HG03175 (cell line): ENCODE data around the gene BICD1.
A peak's percentile ranks its signal among the peaks of the same experiment; 100 is the strongest.

ENCODE experiments used
- ATAC-seq: cut with Tn5 transposase; IDR thresholded peaks from one replicate; pipeline ENCODE4 v1.9.1; 2021; ENCODE audit warnings: mild to moderate bottlenecking, moderate library complexity; ENCODE audit not compliant: unreplicated experiment

Gene BICD1

GRCh38 chr12:32233568-32233967 is 126.9 kb downstream of the BICD1 start:
- no peak for ATAC-seq

GRCh38 chr12:32235251-32235650 is 128.6 kb downstream of the BICD1 start:
- no peak for ATAC-seq

GRCh38 chr12:32240162-32240561 is 133.5 kb downstream of the BICD1 start:
- ATAC-seq, result no peak

GRCh38 chr12:32240831-32241230 is 134.2 kb downstream of the BICD1 start:
- no peak for ATAC-seq

GRCh38 chr12:32242641-32243040 is 136.0 kb downstream of the BICD1 start:
- ATAC-seq, result no peak

- ATAC-seq, result no peak
Observed at GRCh38 chr12:32248441-32249140, 141.9 kb downstream of the BICD1 start.

GRCh38 chr12:32249777-32250176 is 143.1 kb downstream of the BICD1 start:
- ATAC-seq, result no peak

GRCh38 chr12:32252199-32253073 is 145.8 kb downstream of the BICD1 start:
- ATAC-seq, result no peak

- no peak for ATAC-seq
Observed at GRCh38 chr12:32253154-32253790, 146.6 kb downstream of the BICD1 start.

GRCh38 chr12:32254260-32254956 is 147.8 kb downstream of the BICD1 start:
- no peak for ATAC-seq

- no peak for ATAC-seq
Observed at GRCh38 chr12:32255588-32255987, 148.9 kb downstream of the BICD1 start.

- no peak for ATAC-seq
Observed at GRCh38 chr12:32257695-32258496, 151.2 kb downstream of the BICD1 start.

GRCh38 chr12:32260696-32261095 is 154.0 kb downstream of the BICD1 start:
- ATAC-seq, result no peak

GRCh38 chr12:32261638-32262037 is 155.0 kb downstream of the BICD1 start:
- no peak for ATAC-seq

- ATAC-seq, result peak; percentile 59
Observed at GRCh38 chr12:32264961-32265360, 158.3 kb downstream of the BICD1 start.

GRCh38 chr12:32265456-32265855 is 158.8 kb downstream of the BICD1 start:
- no peak for ATAC-seq

GRCh38 chr12:32265951-32266350 is 159.3 kb downstream of the BICD1 start:
- ATAC-seq, result peak; percentile 76

GRCh38 chr12:32266756-32267155 is 160.1 kb downstream of the BICD1 start:
- no peak for ATAC-seq

GRCh38 chr12:32270818-32271710 is 164.4 kb downstream of the BICD1 start:
- no peak for ATAC-seq
